Sigmoid colon (tissue), 7 donors: ENCODE data around the gene KCNIP3. TPM values are rescaled to one million over a fixed set of nuclear protein-coding genes. Genes with fewer than 3 reads are reported as not detected.

Source experiments
- DNase-seq: peaks from one replicate; pipeline ENCODE4 v3.0.0-alpha.2; 2019
- H3K27ac ChIP-seq, 4 donors: fragments of 200-600 bp; sonication (generic); one replicate each; pipeline ENCODE4 v1.5.1; 2016 to 2019; ENCODE audit warnings: mild to moderate bottlenecking in 1 of 4
- H3K27me3 ChIP-seq, 3 donors: fragments of 200-600 bp; sonication (generic); one replicate each; pipeline ENCODE4 v1.5.1; 2019; ENCODE audit warnings: mild to moderate bottlenecking in 1 of 3
- H3K36me3 ChIP-seq, 4 donors: fragments of 200-600 bp; sonication (generic); one replicate each; pipeline ENCODE4 v1.5.1; 2016 to 2019
- H3K4me1 ChIP-seq, 4 donors: fragments of 200-600 bp; sonication (generic); one replicate each; pipeline ENCODE4 v1.5.1; 2017 to 2019
- H3K4me3 ChIP-seq, 4 donors: fragments of 200-600 bp; sonication (generic); one replicate each; pipeline ENCODE4 v1.5.1; 2017 to 2019; ENCODE audit warnings: mild to moderate bottlenecking in 2 of 4, moderate library complexity in 1 of 4
- H3K9me3 ChIP-seq, 4 donors: fragments of 200-600 bp in 3 of 4; sonication (generic) in 3 of 4; one replicate each; pipeline versions ENCODE4 v1.5.1 to v1.6.1; 2013 to 2019
- CTCF ChIP-seq, 4 experiments: fragments of 450-650 bp in 3 of 4; fragments of 200-600 bp in 1 of 4; IDR thresholded peaks; one replicate each; pipeline ENCODE4 v1.5.1; 2016 to 2019; ENCODE audit warnings: antibody characterized with exemption in 4 of 4, mild to moderate bottlenecking in 3 of 4, moderate library complexity in 2 of 4
- EP300 ChIP-seq, 4 donors: sonication (generic); formaldehyde crosslinking; IDR thresholded peaks; one replicate each; pipeline ENCODE4 v1.6.1; 2017; ENCODE audit warnings: antibody characterized with exemption in 4 of 4
- POLR2A ChIP-seq, 2 donors: fragments of 450-650 bp; IDR thresholded peaks; one replicate each; pipeline ENCODE4 v1.6.1; 2016; ENCODE audit warnings: antibody characterized with exemption in 2 of 2, mild to moderate bottlenecking in 2 of 2, moderate library complexity in 2 of 2
- POLR2AphosphoS5 ChIP-seq, 4 donors: sonication (generic); formaldehyde crosslinking; IDR thresholded peaks; one replicate each; pipeline ENCODE4 v1.6.1; 2017; ENCODE audit warnings: antibody characterized with exemption in 4 of 4
- WGBS, 2 donors: extraction: QIAGEN DNeasy Blood & Tissue Kit; methylation state at CpG; one replicate each; pipeline ENCODE4 v1.1.7; 2013; 5-methylcytosine and 5-hydroxymethylcytosine counted together
- intact Hi-C: fragments of 100-400 bp; cut with DNase I; formaldehyde crosslinking; loops from one replicate; pipeline ENCODE4 v1.15.1; 2023
- polyA plus RNA-seq, 3 donors: library from polyadenylated mRNA; stranded (reverse); fragments of 200-250 nt; gene quantifications; one replicate each; pipeline ENCODE4 v1.2.3, GENCODE V29; 2013
- total RNA-seq, 4 donors: library from RNA; depleted of rRNA; stranded (reverse); fragments of >200 nt; gene quantifications; one replicate each; pipeline ENCODE4 v1.1.0, GENCODE V29; 2016
- donor health status: healthy with polysubstance abuse.
- donor health status: Bipolar disorder and iron deficiency.
- donor health status: healthy.

The KCNIP3 gene
- total and polyA plus RNA-seq, 7 donors, result 1.8 to 23.8 (median 11.8) TPM

GRCh38 chr2:95356821-95357700 lies 59.9 kb downstream of the KCNIP3 start:
- H3K4me3 ChIP-seq, result no peak overlapping the region
- no peaks in the 10 kb centered on the region for H3K36me3 ChIP-seq
- intact Hi-C loops, result no loop called here
- TF ChIP-seq EP300 (IDR thresholded peaks at IDR 0.05) (no peak), POLR2A (IDR thresholded peaks at IDR 0.05) (no peak), POLR2AphosphoS5 (IDR thresholded peaks at IDR 0.05) (no peak), CTCF (IDR thresholded peaks at IDR 0.05) (no peak)
- peak; percentile 40 for DNase-seq
- H3K27me3 ChIP-seq, result no peaks in the 10 kb centered on the region
- H3K27ac ChIP-seq, result no peak overlapping the region
- H3K9me3 ChIP-seq, result no peaks in the 10 kb centered on the region
- WGBS, 2 donors, result 88 to 94% methylated on average over 12 of the region's 12 CpGs
- H3K4me1 ChIP-seq, result peaks cover 0 to 9% (median 0%) of the 10 kb centered on the region in 4 donors

DNA sequence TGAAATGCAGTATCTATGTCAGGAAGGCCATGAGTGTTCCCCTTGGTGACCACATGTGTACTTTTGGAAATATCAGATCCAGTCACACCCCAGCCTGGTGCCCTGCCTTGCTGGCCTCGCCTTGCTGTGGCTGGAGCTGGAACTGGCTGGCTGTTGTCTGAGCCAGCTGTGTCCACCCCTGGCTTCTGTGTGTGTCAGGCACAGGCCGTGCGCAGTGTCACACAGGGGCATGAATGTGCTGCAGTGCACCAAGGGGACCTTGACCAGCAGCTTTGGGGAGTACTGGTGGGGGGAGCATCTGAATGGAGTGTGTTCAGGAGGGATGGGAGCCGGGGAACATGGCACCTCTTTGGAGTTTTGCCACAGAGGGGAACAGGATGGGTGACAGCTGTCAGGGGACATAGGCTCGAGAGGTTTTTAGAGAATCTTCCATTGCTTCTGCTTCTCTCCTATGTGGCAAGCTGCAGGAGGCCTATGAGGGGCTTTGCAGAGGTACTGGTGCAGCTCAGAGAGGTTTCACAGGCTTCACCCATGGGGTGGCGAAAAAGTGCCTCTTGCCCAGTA lies 60.7 kb downstream of the KCNIP3 start:
- Histone ChIP-seq H3K27ac (no peak overlapping the region), H3K36me3 (no peaks in the 10 kb centered on the region), H3K4me3 (no peak overlapping the region), H3K9me3 (no peaks in the 10 kb centered on the region), H3K4me1 (peaks cover 0 to 9% (median 0%) of the 10 kb centered on the region in 4 donors), H3K27me3 (no peaks in the 10 kb centered on the region)
- intact Hi-C loops, result no loop called here
- DNase-seq, result peak; percentile 36
- TF ChIP-seq CTCF (IDR thresholded peaks at IDR 0.05), result no peak
- no peak for TF ChIP-seq POLR2AphosphoS5 (IDR thresholded peaks at IDR 0.05)
- TF ChIP-seq POLR2A (IDR thresholded peaks at IDR 0.05), result no peak
- no peak for TF ChIP-seq EP300 (IDR thresholded peaks at IDR 0.05)
- WGBS, 2 donors, result 86 to 89% methylated on average over 6 of the region's 6 CpGs

DNA sequence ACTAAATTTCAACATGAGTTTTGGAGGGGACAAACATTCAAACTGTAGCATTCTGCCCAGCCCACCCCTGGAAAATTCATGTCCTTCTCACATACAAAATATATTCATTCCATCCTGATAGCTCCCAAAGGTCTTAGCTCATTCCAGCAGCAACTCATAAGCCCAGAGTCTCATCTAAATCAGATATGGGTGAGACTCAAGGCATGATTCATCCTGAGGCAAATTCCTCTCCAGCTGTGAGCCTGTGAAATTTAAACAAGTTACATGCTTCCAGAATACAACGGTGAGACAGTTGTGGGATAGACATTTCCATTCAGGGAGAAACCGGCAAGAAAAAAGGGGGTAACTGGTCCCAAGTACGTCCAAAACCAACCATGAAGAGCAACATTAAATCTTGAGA lies 61.9 kb downstream of the KCNIP3 start:
- no peak for TF ChIP-seq POLR2AphosphoS5 (IDR thresholded peaks at IDR 0.05)
- no peak for TF ChIP-seq EP300 (IDR thresholded peaks at IDR 0.05)
- TF ChIP-seq POLR2A (IDR thresholded peaks at IDR 0.05), result no peak
- no peak for TF ChIP-seq CTCF (IDR thresholded peaks at IDR 0.05)
- no peaks in the 10 kb centered on the region for H3K9me3 ChIP-seq
- no peak overlapping the region for H3K4me3 ChIP-seq
- no peak for DNase-seq
- no peaks in the 10 kb centered on the region for H3K27me3 ChIP-seq
- 83 to 88% methylated on average over 3 of the region's 3 CpGs for WGBS, 2 donors
- H3K27ac ChIP-seq, result no peak overlapping the region
- intact Hi-C loops, result no loop called here
- peaks cover 0 to 9% (median 0%) of the 10 kb centered on the region in 4 donors for H3K4me1 ChIP-seq
- H3K36me3 ChIP-seq, result no peaks in the 10 kb centered on the region

GRCh38 chr2:95359501-95359930 lies 62.4 kb downstream of the KCNIP3 start:
- intact Hi-C loops, result no loop called here
- H3K4me1 ChIP-seq, result peaks cover 0 to 9% (median 0%) of the 10 kb centered on the region in 4 donors
- TF ChIP-seq POLR2AphosphoS5 (IDR thresholded peaks at IDR 0.05) (no peak), EP300 (IDR thresholded peaks at IDR 0.05) (no peak), POLR2A (IDR thresholded peaks at IDR 0.05) (no peak), CTCF (IDR thresholded peaks at IDR 0.05) (no peak)
- DNase-seq, result peak; percentile 53
- WGBS, 2 donors, result 71 to 83% methylated on average over 5 of the region's 5 CpGs
- H3K27ac ChIP-seq, result no peak overlapping the region
- H3K4me3 ChIP-seq, result no peak overlapping the region
- H3K27me3 ChIP-seq, result no peaks in the 10 kb centered on the region
- no peaks in the 10 kb centered on the region for H3K36me3 ChIP-seq
- H3K9me3 ChIP-seq, result no peaks in the 10 kb centered on the region
